RKO (cell line): Measurements from ENCODE around the gene ARHGAP12.
"Not testable (repeated sequence)": the region's sequence is repeated elsewhere in the genome, so short reads cannot be mapped to it uniquely, and the experiment has no call there.

Source experiments
- DNase-seq: peaks from one replicate; pipeline ENCODE4 v3.0.0-alpha.2; 2016; ENCODE audit warnings: low spot score

The ARHGAP12 gene, protein sequence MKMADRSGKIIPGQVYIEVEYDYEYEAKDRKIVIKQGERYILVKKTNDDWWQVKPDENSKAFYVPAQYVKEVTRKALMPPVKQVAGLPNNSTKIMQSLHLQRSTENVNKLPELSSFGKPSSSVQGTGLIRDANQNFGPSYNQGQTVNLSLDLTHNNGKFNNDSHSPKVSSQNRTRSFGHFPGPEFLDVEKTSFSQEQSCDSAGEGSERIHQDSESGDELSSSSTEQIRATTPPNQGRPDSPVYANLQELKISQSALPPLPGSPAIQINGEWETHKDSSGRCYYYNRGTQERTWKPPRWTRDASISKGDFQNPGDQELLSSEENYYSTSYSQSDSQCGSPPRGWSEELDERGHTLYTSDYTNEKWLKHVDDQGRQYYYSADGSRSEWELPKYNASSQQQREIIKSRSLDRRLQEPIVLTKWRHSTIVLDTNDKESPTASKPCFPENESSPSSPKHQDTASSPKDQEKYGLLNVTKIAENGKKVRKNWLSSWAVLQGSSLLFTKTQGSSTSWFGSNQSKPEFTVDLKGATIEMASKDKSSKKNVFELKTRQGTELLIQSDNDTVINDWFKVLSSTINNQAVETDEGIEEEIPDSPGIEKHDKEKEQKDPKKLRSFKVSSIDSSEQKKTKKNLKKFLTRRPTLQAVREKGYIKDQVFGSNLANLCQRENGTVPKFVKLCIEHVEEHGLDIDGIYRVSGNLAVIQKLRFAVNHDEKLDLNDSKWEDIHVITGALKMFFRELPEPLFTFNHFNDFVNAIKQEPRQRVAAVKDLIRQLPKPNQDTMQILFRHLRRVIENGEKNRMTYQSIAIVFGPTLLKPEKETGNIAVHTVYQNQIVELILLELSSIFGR

DNA sequence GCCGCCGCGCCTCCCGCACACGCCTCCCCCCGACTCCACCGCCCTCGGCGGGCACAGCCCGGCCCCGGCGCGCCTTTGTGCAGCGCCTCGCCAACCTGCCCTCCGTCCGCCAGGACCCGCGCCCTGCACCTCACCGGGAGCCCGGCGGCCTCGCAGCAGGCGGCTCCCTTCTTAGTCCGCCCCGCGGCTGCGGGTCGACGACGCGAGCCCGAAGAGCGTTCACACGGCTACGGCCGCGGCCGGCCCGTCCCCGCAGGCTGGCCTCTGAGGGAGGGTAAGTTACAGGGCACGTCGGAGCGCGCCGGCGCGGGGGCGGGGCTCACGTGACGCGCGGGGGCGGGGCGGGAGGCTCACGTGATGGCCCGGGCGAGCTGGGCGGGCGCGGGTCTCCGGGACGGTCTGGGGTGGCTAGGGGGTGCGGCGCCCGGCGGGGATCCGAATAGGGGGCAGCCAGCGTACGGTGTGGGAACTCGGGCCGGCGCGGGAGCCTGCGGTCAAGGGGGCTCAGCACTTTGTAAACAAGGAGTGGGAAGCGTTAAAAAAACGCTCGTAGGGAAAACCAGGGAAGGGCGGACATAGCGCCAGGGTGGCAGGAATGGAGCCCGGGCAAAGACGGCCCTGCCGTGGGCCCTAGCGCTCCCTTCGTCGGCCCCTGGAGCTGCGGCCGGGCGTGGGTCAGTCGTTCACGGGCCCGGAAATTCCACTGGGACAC, at the start of gene ARHGAP12:
Gene ARHGAP12, minus strand, starts transcription at position 283 of the 712 bp plus-strand sequence. CDS start 19,976 bp downstream, outside the sequence.
- DNase-seq, result peak; percentile 89

DNA sequence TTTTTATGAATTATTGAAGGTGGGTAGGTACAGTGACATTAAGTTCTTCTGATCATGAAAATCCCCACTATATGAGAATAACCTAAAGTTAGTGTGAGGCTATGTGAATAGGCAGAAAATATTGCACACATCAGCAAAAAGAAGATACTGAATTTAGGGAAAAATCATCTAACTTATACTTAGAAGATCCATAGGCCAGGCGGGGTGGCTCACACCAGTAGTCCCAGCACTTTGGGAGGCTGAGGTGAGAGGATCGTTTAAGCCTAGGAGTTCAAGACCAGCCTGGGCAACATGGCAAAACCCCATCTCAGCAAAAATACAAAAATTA, 49.5 kb upstream of the ARHGAP12 start:
- DNase-seq, result no peak

DNA sequence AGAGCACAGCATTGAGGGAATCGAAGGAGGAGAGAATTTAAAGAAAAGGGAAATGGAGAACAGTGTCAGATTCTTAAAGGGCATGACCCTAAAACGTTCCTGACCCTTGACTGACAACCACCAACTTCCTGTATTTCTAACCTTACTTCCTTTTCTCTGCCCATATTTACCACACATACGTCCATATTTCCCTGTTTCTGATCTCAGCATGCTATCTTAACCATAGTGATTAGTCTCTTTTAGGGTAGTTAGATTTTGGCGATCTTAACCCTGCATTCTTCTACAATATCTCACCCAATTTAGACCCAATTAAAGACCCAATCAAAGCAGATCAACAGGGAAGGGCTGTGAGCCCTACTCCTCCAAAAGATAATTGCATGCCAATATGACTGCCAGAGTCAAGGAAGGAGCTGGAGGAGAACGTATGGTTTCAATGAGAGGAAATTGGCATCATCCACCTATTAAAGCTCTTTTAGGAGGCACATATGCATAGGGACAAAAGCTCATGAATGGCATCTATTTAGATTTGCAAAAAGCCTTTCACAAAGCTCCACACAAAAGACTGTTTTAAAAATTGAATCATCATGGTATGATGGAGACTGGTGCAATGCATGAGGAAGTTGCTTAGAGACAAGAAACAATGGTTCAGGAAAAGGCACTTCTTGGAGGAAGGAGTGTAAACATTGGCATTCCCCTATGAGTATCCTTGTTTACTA, 49.0 kb upstream of the ARHGAP12 start:
- peak; percentile 42 for DNase-seq

DNA sequence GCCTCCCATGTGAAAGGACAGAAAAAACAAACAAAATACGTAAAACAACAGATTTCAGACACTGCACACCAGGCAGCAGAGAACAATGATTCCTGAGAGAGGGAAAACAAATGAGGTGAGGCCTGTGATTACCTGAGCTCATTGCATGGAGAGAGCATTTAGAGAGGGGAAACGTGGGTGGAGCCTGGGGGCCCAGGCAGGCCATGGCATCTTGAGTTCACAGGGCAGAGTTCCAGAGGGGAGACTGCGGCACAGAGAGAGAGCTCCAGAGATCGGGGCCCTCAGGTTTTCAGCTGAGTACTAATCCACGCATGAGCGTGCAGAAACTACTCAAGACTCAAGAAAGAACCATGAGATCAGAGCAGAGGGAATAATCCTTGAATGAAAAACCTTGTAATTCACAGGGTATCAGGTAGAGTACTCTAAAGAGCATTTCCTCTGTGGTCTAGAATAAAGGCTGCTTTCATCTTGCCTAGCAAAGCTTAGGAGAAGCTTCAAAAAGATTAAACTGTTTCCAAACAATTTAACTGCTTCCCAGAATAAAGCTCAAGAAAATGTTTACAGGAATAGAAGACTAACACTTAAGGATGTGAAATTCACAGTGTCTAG, 46.6 kb upstream of the ARHGAP12 start:
- DNase-seq, result no peak

DNA sequence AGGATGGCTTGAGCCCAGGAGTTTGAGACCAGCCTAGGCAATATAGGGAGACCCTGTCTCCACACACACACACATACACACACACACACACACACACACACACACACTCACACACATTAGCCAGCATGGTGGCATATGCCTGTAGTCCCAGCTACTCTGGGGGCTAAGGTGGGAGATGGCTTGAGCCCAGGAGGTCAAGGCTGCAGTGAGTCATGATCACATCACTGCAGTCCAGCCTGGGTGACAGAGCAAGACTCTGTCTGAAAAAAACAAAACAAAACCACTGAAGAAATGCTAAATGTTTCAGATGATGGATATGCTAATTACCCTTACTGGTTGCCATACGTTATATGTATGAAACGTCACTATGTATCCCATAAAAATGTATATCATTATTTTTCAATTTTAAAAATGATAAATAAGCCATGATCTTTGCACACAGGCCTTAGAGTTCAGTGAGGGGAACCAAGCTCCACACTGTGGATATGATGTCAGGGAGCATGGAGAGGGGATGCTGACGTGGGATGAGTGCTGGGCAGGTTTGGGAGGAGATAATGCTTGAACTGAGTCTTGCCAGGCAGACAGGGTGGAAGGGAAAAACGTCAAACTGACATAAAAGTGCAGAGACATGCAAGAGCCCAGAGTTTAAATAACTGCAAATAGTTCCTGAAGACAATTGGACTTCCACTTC, 45.9 kb upstream of the ARHGAP12 start:
- DNase-seq, result no peak

DNA sequence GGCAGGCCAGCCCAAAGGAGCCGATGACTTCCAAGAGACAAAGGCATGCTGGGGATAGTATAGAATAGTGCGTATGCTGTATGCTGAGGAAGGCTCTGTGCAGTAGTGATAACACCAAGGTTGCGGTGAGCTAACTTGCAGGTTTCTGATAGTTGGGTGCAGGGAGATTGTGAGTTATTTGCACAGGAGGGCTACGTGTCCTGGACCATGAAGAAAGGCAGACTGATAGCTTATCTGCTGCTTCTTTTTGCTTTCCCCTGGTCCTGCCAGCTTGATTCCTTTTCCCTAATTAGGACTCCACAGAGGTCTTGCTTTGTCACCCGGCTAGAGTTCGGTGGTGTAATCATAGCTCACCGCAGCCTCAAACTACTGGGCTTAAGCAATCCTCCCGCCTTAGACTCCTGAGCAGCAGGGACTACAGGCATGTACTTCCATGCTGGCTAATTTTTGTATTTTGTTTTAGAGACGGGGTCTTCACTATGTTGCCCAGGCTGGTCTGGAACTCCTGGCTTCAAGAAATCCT, 43.9 kb upstream of the ARHGAP12 start:
- no peak for DNase-seq

DNA sequence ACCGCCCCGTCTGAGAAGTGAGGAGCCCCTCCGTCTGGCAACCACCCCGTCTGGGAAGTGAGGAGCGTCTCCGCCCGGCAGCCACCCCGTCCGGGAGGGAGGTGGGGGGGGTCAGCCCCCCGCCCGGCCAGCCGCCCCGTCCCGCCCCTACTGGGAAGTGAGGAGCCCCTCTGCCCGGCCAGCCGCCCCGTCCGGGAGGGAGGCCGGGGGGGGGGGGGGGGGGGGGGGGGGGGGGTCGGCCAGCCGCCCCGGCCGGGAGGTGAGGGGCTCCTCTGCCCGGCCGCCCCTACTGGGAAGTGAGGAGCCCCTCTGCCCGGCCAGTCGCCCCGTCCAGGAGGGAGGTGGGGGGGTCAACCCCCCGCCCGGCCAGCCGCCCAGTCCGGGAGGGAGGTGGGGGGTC, 41.2 kb upstream of the ARHGAP12 start:
- DNase-seq, result not testable (repeated sequence)

DNA sequence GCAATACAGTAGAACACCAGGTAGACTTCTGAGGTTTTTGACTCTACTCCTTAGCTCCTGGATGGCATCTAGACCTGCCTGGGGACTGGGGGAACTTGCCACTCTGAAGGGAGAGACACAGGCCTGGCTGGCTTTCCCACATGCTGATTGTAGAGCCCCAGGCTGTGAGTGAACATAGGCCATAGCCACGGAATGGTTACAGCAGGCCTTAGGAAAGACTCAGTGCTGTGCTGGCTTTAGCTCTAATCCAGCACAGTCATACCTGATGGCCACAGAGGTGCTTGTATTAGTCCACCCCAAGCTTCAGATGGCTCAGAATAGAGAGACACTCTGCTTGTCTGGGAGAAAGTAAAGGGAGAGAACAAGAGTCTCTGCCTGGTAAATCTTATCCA, 35.0 kb upstream of the ARHGAP12 start:
- no peak for DNase-seq

DNA sequence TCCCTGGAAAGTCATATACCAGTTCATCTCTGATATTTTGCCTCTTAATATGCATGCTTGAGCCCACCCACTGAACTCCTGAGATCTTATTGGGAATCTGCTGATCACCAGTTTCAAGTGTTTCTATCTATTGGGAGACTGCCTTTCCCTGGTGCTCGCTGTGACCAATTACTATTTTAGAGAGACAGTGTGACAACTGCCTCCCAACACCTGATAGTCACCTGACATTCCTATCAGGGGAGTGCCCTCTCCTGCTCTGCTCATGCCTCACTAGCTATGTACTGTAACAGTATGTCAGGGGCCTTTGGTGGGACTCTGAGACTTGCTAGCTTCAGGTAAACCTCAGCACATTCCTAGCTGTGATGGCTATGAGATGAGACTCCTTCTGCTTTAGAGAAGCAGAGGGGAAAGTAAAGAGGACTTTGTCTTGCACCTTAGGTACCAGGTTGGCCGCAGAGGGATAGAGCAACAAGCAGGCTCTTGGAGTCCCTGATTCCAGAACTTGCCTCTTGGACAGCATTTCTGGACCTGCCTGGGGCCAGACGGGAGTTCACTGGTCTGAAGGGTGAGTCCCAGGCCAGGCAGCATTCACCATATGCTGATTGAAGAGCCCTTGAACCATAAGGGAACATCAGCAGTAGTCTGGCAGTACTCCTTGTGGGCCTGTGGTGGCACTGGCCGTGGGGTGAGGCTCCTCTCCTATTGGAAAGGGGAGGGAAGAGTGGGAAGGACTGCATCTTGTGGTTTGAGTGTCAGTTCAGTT, 34.4 kb upstream of the ARHGAP12 start:
- no peak for DNase-seq

DNA sequence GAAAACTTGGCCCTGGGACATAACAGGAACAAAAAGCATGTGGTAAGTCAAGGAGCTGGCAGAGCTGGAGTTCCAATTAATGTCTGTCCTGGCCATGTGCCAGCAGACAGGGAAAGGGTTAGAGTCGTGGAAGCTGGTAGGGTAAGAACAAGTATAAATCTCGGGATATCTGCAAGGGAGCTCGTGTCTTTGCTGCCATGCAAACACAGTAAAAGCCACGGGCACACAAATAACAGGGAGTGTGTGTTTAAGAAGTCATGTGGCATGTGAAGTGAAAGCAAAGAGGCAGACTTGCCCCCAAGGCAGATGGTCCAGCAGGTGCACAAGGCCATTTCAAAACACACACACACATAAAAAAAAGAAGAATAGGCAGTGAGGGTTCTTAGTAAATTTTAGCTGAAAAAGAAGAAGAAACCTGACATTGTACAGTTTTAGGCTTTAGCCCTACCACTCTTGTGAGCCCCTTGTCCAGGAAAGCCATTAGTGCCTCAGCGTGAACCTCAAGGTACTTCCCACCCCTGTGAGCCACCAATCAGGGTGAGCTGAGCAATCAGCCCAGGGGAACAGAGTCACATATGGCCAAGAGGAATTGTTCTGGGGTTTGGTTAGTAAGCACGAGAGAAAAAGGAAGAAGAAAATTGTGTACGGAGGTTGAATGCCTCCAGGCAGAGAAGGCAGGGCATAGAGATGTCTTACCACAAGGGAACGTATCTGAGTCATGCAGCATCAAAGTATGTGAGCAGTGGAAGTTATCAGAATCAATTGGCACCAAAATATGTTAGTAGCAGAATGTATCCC, 32.8 kb upstream of the ARHGAP12 start:
- DNase-seq, result no peak

DNA sequence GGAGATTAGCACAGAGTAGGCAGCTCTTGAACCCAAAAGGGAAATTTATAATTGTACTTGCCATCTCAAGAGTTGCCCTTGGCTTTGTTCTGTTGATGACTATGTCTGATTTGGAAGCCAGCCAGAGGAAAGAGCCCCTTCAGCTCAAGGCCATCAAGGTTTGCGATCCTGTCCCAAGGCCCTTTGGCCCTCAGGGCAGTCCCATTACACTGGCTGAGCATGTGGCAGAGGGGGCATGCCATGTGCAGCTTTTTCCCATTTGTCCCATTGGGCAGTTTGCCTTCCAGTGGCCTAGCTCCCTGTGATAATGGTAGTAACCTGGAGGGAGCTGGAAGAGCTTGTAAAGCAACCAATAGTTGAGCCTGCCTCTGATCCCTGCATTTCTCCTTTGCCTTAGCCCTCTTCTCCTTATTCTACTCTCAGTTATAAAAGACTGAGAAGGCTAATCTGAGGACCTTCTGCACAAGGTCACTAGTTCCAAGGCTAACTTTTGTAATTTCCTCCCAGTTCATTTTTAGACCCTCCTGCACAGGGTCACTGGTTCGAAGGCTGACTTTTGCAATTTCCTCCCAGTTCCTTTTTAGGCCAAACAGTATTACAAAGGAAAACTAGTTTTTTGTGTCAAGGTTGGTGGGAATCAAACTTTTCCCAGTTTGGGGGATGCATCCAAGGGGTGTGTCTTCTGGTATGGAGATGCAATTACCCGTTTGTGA, 31.0 kb upstream of the ARHGAP12 start:
- DNase-seq, result no peak

DNA sequence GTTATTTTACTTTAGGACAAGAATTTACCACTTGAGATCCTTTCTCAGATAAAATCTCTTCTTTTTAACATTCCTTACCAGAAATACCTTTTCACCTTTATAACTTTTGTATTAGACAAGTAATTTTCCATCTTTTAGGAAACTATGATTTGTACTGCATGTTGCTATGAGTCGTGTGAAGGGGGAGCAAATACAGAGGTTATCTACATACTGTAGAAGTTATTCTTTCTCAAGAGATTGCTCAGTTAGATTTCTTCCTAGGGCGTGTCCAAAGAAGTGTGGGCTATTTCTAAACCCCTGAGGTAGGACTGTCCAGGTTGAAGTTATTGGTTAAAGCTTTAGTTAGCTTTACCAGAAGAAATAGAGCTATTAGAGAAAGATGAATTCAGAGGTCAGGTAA, 30.2 kb upstream of the ARHGAP12 start:
- DNase-seq, result no peak

DNA sequence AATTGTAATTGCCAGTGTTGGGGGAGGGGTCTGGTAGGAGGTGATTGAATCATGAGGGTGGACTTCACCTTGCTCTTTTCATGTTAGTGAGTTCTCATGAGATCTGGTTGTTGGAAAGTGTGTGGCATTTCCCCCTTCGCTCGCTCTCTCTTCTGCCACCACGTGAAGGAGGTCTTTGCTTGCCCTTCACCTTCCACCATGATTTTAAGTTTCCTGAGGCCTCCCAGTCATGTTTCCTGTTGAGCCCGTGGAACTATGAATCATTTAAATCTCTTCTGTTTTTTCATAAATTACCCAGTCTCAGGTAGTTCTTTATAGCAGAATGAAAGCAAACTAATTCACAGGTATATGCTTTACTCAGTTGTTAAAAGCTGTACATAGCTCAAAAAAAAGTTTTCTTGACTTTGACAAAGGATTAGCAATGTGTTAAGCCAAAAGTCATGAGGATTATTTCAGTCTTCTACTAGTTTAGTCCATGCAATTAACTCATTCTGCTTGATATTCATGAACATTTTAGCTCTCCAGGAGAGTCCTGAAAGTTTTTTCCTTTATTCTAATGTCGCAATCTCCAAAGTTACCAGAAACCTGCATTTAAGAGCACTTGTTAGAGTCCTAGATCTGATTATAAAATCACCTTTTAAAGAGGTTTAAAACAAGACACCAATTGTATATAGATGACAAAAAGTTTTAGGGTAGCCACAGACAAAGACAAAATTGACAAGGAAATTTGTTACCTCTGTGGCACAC, 27.7 kb upstream of the ARHGAP12 start:
- DNase-seq, result no peak

DNA sequence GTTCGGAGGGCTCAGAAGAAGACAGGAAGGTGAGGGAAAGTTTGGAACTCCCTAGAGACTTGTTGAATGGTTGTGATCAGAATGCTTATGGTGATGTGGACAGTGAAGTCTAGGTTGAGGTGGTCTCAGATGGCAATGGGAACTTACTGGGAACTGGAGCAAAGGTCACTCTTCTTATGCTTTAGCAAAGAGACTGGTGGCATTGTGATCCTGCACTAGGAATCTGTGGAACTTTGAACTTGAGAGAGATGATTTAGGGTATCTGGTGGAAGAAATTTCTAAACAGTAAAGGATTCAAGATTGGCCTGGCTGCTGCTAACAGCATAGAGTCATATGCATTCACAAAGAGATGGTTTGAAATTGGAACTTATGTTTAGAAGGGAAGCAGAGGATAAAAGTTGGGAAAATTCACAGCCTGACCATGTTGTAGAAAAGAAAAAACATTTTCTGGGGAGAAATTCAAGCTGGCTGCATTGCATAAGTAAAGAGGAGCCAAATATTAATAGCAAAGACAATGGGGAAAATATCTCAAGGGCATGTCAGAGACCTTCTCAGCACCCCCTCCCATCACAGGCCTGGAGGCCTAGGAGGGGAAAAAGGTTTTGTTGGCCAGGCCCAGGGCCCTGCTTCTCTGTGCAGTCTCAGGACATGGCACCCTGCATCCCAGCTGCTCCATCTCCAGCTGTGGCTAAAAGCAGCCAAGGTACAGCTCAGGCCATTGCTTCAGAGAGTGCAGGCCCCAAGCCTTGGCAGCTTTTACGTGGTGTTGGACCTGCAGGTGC, 26.0 kb upstream of the ARHGAP12 start:
- DNase-seq, result no peak

DNA sequence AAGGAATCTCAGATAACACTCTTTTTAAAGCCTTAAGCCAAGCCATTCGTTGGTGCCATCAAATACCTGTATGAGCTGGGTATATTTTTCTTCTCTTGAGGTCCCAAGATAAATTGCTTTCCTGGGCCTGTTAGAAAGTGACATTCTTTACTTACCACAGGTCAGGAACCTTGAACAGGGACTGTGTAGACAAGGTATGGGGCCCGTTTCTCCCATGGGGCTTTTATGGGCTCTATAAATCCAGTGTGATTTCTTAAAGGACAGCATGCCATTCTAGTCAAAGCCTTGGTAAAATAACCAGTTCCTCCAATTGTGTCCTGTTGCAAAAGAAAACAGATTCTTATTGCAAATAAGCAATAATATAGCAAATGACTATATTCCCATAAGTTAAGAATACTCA, 24.8 kb upstream of the ARHGAP12 start:
- no peak for DNase-seq

DNA sequence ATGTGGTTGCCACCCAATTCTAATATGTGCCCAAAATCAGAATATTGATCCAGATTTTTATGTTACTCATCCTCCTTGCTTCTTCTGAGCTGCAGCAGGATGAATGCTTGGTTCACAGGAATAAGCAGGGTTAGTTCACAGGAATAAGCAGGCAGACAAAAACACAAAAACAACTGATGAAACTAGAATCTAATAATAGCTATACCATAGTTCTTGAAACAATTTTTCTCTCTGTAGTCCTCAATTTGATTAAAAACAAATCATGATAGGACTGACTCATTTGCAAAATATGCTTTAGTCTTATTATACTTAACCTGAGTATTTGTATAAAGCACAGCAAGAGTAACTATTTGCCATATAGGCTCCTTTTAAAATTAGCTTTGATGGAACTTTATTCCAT, 24.4 kb upstream of the ARHGAP12 start:
- DNase-seq, result no peak

DNA sequence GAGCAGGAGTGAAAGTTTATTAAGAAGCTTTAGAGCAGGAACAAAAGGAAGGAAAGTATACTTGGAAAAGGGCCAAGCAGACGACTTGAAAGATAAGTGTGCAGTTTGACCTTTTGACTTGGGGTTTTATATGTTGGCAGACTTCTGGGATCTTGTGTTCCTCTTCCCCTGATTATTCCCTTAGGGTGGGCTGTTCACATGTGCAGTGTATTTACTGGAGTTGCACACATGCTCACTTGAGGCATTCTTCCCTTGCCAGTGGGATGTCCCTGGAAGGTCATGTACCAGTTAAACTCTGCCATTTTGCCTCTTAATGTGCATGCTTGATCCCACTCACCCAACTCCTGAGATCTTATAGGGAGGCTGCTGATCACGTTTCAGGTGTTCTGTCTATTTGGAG, 23.4 kb upstream of the ARHGAP12 start:
- no peak for DNase-seq
